Stomach (tissue), 9 donors: ENCODE results near the gene SOCS2. TPM values are rescaled to one million over a fixed set of nuclear protein-coding genes. Genes with fewer than 3 reads are reported as not detected.

Experiments
- DNase-seq, 2 donors: peaks; one replicate each; pipeline versions ENCODE4 v3.0.0 to v3.0.0-alpha.2; 2013 to 2019
- H3K27ac ChIP-seq, 5 donors: fragments of 200-600 bp in 4 of 5; sonication (generic) in 4 of 5; one replicate each; pipeline ENCODE4 v1.5.1; 2013 to 2019; ENCODE audit warnings: mild to moderate bottlenecking in 1 of 5, moderate library complexity in 1 of 5
- H3K27me3 ChIP-seq, 3 donors: fragments of 200-600 bp; sonication (generic); one replicate each; pipeline ENCODE4 v1.5.1; 2017 to 2019; ENCODE audit warnings: mixed run types in 1 of 3
- H3K36me3 ChIP-seq, 4 donors: fragments of 200-600 bp; sonication (generic); 1 replicate in 3 of 4; 2 replicates in 1 of 4; pipeline ENCODE4 v1.5.1; 2016 to 2019
- H3K4me1 ChIP-seq, 4 donors: fragments of 200-600 bp; sonication (generic); one replicate each; pipeline ENCODE4 v1.5.1; 2016 to 2019
- H3K4me3 ChIP-seq, 4 donors: fragments of 200-600 bp; sonication (generic) in 3 of 4; one replicate each; pipeline ENCODE4 v1.5.1; 2016 to 2019; ENCODE audit warnings: mild to moderate bottlenecking in 1 of 4
- H3K9me3 ChIP-seq, 4 donors: fragments of 200-600 bp; sonication (generic); one replicate each; pipeline ENCODE4 v1.5.1; 2016 to 2019
- CTCF ChIP-seq, 7 experiments: fragments of 450-650 bp in 4 of 7; fragments of 200-600 bp in 3 of 7; sonication (generic) in 3 of 7; IDR thresholded peaks; one replicate each; pipeline ENCODE4 v1.5.1; 2016 to 2019; ENCODE audit warnings: antibody characterized with exemption in 7 of 7, control low read depth in 2 of 7, mild to moderate bottlenecking in 1 of 7
- EP300 ChIP-seq: sonication (generic); formaldehyde crosslinking; IDR thresholded peaks from one replicate; pipeline ENCODE4 v1.6.1; 2017; ENCODE audit warnings: antibody characterized with exemption
- POLR2A ChIP-seq, 4 donors: fragments of 450-650 bp; IDR thresholded peaks; one replicate each; pipeline ENCODE4 v1.6.1; 2016; ENCODE audit warnings: antibody characterized with exemption in 4 of 4, control low read depth in 2 of 4, mild to moderate bottlenecking in 1 of 4, moderate library complexity in 1 of 4
- POLR2AphosphoS5 ChIP-seq, 3 donors: sonication (generic); formaldehyde crosslinking; IDR thresholded peaks; one replicate each; pipeline ENCODE4 v1.6.1; 2016; ENCODE audit warnings: antibody characterized with exemption in 3 of 3
- WGBS, 5 donors: extraction: QIAGEN DNeasy Blood & Tissue Kit in 3 of 5; methylation state at CpG; one replicate each; pipeline versions ENCODE4 v1.1.5 to v1.1.7; 2013 to 2018; 5-methylcytosine and 5-hydroxymethylcytosine counted together
- intact Hi-C: fragments of 100-400 bp; cut with DNase I; formaldehyde crosslinking; loops from one replicate; pipeline ENCODE4 v1.15.1; 2023; ENCODE audit warnings: low total_unique reads
- polyA plus RNA-seq, 3 donors: library from polyadenylated mRNA; stranded (reverse); fragments of 200-250 nt; gene quantifications; one replicate each; pipeline ENCODE4 v1.2.3, GENCODE V29; 2013
- total RNA-seq, 5 donors: library from RNA; depleted of rRNA; stranded (reverse); fragments of >200 nt; gene quantifications; one replicate each; pipeline versions ENCODE4 v1.1.0 to v1.2.3, GENCODE V29; 2014 to 2016
- donor health status: healthy with polysubstance abuse.
- donor health status: Bipolar disorder and iron deficiency.
- donor health status: healthy.

SOCS2 gene
- total and polyA plus RNA-seq, 8 donors, result 13.5 to 111 (median 50.1) TPM

DNA sequence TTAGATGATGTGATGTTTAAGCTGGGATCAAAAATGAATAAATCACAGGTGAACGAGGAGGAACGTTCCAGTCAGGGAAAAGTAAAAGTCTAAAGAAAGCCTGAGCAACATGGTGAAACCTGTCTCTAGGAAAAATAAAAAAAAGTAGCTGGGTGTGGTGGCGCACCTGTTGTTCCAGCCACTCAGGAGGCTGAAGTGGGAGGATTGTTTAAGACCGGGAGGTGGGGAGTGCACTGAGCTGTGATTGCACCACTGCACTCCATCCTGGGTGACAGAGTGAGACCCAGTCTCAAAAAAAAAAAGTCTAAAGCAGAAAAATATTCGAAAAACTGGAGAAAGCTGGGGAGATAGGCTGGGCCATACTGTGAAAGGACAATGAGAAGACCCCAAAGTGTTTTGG, 39.2 kb upstream of the SOCS2 start:
- intact Hi-C loops, result no loop called here
- 85 to 92% (median 89%) methylated on average over 5 of the region's 5 CpGs for WGBS, 5 donors
- TF ChIP-seq CTCF (IDR thresholded peaks at IDR 0.05), result no peak
- no peak for TF ChIP-seq EP300
- TF ChIP-seq POLR2AphosphoS5 (IDR thresholded peaks at IDR 0.05), result no peak
- TF ChIP-seq POLR2A (IDR thresholded peaks at IDR 0.05), result no peak

GRCh38 chr12:93536111-93536765, 36.2 kb upstream of the SOCS2 start:
- H3K4me3 ChIP-seq, result no peak overlapping the region
- 69 to 82% (median 77%) methylated on average over 2 of the region's 2 CpGs for WGBS, 5 donors
- intact Hi-C loops, result no loop called here
- no peaks in the 10 kb centered on the region for H3K9me3 ChIP-seq
- DNase-seq, result no peak
- H3K27me3 ChIP-seq, result no peaks in the 10 kb centered on the region
- H3K36me3 ChIP-seq, result no peaks in the 10 kb centered on the region
- H3K27ac ChIP-seq, result no peak overlapping the region
- TF ChIP-seq CTCF (IDR thresholded peaks at IDR 0.05) (no peak), EP300 (no peak), POLR2AphosphoS5 (IDR thresholded peaks at IDR 0.05) (no peak), POLR2A (IDR thresholded peaks at IDR 0.05) (no peak)
- peaks cover 0 to 9% (median 0%) of the 10 kb centered on the region in 4 donors for H3K4me1 ChIP-seq

More for the DNA sequence above, 39.2 kb upstream of the SOCS2 start:
- DNase-seq, result no peak
- Histone ChIP-seq H3K27me3 (no peaks in the 10 kb centered on the region), H3K36me3 (no peaks in the 10 kb centered on the region), H3K4me1 (peaks cover 0 to 19% (median 7%) of the 10 kb centered on the region in 4 donors), H3K4me3 (no peak overlapping the region), H3K27ac (no peak overlapping the region), H3K9me3 (no peaks in the 10 kb centered on the region)

DNA sequence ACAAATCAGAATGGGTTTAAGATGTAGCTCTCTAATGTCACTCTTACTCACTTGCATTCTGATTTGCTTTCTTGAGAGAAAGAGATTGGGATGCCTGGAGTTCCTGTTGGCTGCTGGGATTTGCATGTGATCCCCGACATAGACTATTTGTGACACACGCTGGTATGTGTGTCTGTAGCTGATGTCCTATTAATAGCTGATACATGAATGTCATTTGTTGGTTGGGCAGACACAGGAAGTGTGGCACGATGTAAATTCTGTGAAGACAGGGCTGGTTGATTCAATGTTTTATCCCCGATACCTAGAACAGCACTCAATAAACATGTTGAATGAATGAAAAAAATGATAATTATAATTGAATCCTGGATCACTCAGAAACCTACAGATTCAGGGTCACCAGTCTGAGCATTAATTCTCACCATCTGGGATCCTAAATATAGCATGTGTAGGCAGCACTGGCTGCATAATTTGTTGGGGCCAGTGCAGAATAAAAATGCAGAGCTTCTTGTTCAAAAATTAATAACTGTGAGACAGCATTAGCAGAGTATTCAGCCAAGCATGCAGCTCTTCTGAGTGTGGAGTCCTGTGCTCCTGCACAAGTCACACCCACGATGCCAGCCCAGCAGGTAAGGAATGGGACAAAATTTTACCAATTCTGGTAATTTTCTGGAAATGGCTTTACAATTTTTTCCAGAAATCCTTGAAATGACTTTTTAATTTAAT, 35.5 kb upstream of the SOCS2 start:
- Histone ChIP-seq H3K4me1 (peaks cover 0 to 9% (median 0%) of the 10 kb centered on the region in 4 donors), H3K36me3 (no peaks in the 10 kb centered on the region), H3K9me3 (no peaks in the 10 kb centered on the region), H3K27me3 (no peaks in the 10 kb centered on the region), H3K4me3 (no peak overlapping the region), H3K27ac (no peak overlapping the region)
- intact Hi-C loops, result no loop called here
- TF ChIP-seq CTCF (IDR thresholded peaks at IDR 0.05) (no peak), POLR2AphosphoS5 (IDR thresholded peaks at IDR 0.05) (no peak)
- WGBS, 5 donors, result 59 to 64% (median 62%) methylated on average over 5 of the region's 5 CpGs
- DNase-seq, result peak in 1 of 2 donors; percentile 13

- Histone ChIP-seq H3K9me3 (no peaks in the 10 kb centered on the region), H3K27ac (no peak overlapping the region), H3K4me3 (no peak overlapping the region), H3K4me1 (peaks cover 0 to 9% (median 0%) of the 10 kb centered on the region in 4 donors), H3K36me3 (peaks cover 0 to 6% (median 0%) of the 10 kb centered on the region in 4 donors), H3K27me3 (no peaks in the 10 kb centered on the region)
- TF ChIP-seq POLR2A (IDR thresholded peaks at IDR 0.05) (no peak), EP300 (no peak), CTCF (IDR thresholded peaks at IDR 0.05) (no peak), POLR2AphosphoS5 (IDR thresholded peaks at IDR 0.05) (no peak)
- intact Hi-C loops, result no loop called here
- DNase-seq, result no peak
- 88 to 96% (median 93%) methylated on average over 5 of the region's 5 CpGs for WGBS, 5 donors
These were observed 34.7 kb upstream of the SOCS2 start for GRCh38 chr12:93537769-93538168.
